Measurements from ENCODE around the gene AMIGO1.

The AMIGO1 gene, protein sequence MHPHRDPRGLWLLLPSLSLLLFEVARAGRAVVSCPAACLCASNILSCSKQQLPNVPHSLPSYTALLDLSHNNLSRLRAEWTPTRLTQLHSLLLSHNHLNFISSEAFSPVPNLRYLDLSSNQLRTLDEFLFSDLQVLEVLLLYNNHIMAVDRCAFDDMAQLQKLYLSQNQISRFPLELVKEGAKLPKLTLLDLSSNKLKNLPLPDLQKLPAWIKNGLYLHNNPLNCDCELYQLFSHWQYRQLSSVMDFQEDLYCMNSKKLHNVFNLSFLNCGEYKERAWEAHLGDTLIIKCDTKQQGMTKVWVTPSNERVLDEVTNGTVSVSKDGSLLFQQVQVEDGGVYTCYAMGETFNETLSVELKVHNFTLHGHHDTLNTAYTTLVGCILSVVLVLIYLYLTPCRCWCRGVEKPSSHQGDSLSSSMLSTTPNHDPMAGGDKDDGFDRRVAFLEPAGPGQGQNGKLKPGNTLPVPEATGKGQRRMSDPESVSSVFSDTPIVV

DNA sequence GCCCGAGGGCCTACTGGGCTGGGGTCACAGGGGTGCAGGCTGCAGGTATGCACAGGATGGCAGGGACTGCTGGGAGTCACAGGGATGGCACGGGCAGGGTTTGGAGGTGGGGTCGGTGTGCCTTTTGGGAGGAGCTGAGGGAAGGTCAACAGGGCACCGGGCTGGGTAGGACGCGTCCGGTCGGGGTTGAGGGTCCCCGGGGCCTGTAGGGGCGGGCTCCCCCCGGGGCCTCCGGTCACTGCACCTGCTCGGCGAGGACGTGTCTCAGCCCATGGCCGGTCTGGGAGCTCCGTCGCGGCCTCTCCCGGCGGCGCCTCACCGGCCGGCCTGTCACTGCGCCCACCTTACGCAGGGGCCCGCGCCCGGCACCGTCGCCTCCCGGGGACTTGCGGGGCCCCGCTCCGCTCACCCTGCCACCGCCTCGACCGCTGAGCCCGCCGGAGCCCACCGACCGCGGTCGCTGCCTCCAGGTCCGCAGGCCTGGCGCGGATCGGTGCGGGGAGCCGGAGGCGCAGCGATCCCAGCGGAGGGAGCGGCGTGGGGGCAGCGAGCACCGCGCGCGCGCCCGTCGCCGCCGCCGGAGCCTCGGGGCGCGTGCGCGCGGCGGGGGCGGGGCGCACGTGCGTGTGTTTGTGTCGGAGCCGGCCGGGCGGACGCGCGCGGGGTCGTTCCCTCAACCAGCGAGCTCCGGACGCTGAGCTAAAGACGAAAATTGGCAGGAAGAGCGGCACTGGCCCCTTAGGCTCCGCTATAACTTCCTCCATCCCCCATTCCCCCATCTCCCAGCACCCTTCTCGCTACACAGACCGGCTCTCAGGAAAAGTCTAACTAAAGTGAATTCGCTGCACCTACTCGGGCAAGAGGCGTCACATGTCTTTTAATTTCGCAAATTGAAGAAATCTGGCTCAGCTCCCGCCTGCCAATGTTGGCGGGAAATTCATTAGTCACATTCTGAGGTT, at the start of gene AMIGO1:
TSS of gene AMIGO1 (minus strand) at position 552 of the 959 bp plus-strand sequence. CDS start 815 bp downstream, outside the sequence.
- DNase-seq (ENCODE audit: low read depth): no peak

DNA sequence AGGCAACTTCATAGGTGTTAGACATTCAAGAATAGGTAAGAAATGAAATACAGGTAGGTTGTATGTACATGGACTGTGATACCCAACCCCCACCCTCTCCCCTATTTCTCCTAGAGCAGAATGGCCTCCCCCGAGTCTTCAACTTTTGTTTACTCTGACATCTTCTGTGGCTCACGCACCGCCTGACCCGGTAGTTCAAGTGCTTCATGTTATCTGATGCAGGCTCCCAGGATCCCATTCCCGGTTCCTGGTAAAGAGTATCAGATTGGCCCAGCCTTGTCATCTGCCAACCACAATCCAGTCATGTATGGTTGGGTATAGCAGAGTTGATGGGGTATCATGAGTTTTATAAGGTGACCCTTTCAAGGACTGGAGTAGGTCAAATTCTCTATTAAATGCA, 48.0 kb upstream of the AMIGO1 start:
- no peak for DNase-seq (ENCODE audit: low read depth)

DNA sequence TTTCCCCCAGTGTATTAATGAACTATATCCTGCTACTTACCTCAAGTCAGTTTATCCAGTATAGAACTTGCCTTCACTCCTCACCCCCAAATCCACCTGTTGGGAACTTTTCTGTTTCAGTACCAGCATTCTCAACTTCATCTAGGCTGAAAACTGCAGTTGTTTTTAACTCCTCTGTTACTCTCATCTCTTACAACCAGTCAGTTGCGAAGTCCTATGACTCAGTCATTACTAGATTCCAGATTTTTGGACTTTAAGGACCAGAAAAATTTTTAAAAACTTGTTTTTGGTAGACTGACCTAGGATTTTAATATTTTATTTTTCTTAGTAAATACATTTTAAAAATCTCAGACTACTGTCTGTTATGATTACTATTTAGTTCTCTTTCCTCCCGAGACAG, 47.0 kb upstream of the AMIGO1 start:
- no peak for DNase-seq (ENCODE audit: low read depth)

DNA sequence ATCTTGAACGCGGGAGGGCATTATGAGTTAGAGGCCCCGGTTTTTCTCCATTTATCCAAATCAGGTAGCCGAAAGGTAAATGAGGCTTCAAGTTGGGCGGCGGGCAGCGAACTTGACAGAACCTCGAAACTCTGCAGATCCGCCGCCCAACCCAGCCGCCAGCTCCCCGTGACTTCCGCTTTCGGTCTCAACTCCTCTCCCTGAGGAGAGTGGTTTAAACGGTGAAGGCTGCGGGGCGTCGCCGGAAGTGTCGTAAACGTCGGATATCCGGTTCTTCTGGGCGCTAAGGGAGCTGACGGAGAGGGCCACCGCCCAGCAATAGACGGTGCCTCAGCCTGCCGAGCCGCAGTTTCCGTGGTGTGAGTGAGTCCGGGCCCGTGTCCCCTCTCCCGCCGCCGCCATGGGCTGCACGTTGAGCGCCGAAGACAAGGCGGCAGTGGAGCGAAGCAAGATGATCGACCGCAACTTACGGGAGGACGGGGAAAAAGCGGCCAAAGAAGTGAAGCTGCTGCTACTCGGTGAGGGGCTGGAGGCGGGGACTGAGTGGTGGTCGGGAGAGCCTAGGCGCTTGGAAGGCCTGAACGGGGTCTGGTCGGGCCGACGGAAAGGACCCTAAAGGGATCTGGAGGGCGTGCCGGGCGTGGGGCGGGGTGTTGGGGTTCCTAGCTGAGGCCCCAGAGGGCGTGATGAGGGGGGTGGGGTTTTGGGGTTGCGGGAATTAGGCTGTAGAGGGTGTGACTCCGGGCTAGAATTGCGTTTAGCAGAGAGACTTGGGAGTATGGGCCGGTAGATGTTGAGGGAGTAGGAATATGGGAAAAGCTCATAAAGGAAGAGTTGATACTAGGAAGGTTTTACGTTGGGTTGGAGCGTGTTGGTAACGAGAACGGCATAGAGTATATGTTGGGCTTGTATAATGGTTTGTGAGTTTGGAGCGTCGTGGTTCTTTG, 39.1 kb upstream of the AMIGO1 start, which contains the start of gene GNAI3:
TSS of gene GNAI3 (plus strand) at position 295 of the 947 bp plus-strand sequence. CDS start at position 401, 106 bp downstream.
- peak; percentile 93 for DNase-seq (ENCODE audit: low read depth)

DNA sequence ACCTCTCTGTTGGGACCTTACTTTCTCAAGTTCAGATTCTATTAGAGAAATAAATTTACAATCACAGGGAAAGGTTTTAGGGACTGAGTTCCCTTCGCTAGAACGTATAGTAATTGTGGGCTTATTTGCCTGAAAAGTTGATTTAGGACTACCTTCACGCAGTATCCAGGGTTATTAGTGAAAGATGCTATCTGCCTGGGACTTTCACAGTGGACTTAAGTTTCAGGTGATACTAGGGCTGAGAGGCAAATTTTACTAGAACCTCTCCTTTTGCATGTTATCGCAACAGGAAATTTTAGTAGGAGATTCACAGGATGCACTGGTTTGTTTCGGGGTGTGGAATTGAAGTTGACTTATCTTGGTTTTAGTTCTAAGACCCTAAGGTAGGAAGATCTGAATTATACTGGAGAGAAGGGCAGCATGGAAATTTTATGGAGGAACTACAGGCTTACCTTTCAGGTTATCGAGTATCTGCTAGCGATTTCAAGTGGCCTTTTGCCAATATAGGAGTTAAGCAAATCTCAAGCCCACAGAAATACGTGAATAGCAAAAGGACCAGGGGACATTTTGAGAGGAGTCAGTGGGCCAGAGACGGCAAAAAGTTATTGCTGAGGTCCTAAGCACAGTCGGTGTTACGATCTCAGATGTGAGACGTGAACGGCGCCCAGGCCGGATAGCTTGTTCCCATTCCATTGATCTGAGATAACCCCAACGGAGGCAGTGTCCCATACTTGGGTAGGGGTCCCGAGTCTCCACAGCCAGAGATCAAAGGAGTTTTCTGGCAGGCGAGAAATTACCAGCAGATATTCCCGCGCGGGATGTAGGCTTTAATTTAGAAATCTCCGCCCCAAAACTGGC, 38.2 kb upstream of the AMIGO1 start:
- DNase-seq (ENCODE audit: low read depth): no peak

DNA sequence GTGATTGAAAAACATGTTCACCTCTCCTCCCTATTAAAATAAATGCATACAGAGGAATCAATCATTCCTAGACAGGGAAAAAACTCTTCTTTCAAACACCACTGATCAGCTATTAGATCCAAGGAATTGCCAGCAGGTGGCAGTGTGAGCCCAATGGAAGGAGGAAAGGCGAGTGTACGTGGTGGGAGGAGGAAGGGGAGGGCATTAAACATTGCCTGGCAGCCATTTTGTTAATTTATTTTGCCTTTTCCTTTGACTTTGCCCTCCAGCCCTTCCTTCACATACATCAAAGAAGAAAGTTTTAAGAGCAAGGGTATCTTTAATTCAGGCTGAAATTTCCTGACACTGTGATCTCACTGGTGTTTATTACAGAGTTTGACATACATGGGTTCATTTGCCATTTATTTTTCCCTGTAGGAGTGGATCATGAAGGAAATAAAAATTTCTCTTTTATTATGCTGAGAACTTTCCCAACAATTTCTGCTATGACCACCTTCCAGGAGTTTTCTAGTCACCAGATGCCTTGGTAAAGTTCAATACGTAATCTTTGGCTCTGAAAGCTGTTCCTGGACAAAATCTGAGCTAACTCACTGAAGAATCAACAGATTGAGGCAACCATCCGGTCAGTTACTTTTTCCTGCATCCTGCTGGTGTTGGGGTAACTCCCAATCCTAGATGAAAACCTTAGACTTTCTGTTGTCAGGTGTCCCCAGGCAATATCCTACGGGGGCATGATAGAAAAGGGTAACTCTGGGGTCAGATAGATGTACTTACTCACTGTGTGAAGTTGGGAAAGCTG, 37.0 kb upstream of the AMIGO1 start:
- peak; percentile 71 for DNase-seq (ENCODE audit: low read depth)

DNA sequence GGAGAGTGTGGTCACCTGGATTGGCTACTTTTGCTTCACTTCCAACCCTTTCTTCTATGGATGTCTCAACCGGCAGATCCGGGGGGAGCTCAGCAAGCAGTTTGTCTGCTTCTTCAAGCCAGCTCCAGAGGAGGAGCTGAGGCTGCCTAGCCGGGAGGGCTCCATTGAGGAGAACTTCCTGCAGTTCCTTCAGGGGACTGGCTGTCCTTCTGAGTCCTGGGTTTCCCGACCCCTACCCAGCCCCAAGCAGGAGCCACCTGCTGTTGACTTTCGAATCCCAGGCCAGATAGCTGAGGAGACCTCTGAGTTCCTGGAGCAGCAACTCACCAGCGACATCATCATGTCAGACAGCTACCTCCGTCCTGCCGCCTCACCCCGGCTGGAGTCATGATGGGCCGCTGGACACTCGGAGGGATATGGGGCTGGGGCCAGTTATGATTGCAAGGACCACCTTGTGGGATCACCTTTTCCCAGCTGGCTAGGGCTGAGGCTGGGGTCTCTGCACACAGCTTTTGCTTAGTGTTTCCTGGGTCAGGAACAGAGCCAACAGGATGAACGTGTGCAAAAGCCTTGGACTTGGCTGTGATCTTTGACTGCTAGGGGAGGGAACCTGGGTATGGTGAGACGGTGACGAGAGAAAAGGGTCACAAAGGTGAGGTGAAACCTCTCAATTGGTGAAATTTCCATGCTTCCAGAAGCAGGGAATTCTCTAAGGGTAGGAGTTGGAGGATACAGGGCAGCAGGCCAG, 34.6 kb upstream of the AMIGO1 start:
- no peak for DNase-seq (ENCODE audit: low read depth)

DNA sequence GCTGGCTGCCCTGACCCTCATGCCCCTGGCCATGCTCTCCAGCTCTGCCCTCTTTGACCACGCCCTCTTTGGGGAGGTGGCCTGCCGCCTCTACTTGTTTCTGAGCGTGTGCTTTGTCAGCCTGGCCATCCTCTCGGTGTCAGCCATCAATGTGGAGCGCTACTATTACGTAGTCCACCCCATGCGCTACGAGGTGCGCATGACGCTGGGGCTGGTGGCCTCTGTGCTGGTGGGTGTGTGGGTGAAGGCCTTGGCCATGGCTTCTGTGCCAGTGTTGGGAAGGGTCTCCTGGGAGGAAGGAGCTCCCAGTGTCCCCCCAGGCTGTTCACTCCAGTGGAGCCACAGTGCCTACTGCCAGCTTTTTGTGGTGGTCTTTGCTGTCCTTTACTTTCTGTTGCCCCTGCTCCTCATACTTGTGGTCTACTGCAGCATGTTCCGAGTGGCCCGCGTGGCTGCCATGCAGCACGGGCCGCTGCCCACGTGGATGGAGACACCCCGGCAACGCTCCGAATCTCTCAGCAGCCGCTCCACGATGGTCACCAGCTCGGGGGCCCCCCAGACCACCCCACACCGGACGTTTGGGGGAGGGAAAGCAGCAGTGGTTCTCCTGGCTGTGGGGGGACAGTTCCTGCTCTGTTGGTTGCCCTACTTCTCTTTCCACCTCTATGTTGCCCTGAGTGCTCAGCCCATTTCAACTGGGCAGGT, 33.9 kb upstream of the AMIGO1 start:
- no peak for DNase-seq (ENCODE audit: low read depth)

DNA sequence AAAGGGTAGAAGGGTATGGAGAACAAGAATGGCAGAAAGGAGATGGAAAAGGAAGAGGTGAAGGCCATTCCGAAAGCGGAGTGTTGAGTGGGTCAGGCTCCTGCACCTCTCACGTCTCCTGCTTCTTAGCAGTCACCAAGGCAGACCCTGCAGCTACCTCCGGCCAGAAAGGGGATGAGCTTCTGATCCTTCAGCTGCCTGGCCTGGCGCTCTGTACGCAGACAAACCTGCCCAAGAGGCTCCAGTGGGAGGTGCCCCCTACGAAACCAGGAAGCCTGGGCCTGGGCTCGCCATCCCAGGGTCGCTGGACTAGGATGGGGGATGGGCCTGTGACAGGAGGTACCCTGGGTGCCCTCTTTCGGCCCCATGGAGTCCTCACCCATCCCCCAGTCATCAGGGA, 33.1 kb upstream of the AMIGO1 start:
- no peak for DNase-seq (ENCODE audit: low read depth)

DNA sequence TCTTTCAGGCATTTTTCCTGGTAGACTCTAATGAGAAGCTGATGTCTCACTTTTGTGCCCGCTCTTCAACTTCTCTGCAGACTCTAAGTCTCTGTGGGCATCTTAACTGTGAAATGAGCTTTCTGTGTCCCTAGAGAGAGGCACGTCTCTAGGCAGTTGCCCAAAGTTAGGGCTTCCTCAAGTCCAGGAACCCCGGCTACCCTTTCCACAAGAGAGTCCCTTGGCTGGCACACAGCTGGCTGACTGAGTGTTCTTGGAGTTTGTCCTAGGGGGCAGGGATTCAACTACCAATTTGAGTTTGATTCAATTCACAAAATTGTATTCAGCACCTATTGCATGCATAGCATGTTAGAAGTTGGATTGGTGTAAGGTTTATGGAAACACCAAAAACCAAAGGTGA, 31.6 kb upstream of the AMIGO1 start:
- no peak for DNase-seq (ENCODE audit: low read depth)

DNA sequence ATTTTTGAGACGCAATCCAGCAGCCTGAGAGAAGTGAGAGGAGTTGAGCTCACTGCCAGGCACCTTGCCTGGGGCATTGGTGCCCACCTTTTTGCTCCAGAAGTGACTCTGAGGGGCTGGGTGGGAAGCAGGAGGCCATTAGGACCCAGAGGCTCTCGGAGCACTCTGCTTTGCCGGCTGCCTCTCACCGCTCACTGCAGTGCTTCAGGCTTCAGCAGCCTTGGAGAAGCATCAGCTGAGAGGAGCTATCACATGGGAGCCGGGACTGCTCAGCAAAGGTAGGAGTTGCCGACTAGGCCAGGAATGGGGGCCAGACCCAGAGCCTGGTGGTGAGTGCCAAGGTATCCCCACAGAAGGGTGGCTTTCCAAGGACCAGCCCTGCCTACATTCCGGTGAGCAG, 30.1 kb upstream of the AMIGO1 start, which contains the start of gene GPR61:
TSS of gene GPR61 (plus strand) at position 197 of the 400 bp plus-strand sequence. CDS start 3,151 bp downstream, outside the sequence.
- DNase-seq (ENCODE audit: low read depth): no peak

DNA sequence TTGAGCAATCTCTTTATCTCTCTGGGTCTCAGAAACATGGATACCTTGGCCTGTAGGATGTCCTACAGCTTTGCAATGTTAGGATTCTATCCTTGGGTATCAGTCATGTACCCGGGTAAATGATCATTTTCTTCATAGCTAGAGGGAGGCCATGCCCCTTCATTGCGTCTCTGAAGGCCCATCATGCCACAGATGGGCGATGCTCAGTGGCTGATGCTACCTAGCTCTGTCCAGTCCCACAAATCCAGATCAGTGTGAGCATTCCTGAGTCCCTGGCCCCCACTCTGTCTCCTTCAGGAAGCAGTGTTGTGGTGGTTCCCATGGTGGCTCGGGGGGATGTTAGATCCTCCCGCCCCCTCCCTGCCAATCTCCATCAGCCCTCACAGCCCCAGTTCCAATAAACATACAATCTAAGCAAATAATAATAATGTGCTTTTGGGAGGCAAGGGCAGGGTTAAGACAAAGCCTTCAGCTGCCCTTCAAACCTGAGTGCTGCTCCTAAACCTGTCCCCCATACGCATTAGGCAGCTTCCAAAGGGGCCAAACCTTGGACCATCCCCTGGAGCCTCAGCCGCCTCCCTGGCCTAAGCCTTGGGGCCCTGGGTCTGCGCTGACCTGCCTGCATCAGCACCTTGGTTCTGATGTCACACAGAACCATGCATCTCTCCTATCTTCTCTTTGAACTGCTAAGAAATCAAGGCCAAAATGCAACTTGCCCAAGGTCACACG, 29.5 kb upstream of the AMIGO1 start:
- DNase-seq (ENCODE audit: low read depth): no peak

DNA sequence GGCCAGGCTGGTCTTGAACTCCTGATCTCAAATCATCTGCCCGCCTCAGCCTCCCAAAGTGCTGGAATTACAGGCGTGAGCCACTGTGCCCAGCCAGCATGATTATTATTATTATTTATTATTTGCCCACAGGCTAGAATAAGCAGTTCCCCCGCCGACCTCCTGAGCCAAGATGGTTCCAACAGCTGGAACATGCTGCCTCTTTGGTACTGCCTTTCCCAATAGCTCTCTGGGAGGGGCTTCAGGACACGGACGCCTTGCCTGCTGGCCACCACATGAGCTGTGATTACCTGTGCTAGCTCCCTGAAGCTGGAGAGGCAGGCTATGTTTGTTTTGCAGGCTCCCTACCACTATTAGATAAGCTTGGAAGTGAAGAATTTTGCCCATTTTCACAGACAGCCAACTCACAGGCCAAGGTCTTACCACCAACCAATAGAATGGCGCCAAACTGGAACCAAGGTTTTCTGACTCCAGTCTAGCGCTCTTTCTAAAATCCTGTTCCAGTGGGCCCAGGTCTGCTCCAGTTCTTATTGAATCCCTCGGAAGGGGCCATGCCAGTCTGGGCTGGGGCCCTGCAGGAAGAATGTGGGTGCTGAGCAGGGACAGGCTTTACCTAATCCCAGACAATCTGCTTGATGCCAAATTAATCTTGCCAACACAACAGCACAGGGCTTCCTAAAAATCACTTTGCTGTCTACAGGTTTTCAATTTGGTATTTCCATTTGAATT, 28.1 kb upstream of the AMIGO1 start:
- no peak for DNase-seq (ENCODE audit: low read depth)

DNA sequence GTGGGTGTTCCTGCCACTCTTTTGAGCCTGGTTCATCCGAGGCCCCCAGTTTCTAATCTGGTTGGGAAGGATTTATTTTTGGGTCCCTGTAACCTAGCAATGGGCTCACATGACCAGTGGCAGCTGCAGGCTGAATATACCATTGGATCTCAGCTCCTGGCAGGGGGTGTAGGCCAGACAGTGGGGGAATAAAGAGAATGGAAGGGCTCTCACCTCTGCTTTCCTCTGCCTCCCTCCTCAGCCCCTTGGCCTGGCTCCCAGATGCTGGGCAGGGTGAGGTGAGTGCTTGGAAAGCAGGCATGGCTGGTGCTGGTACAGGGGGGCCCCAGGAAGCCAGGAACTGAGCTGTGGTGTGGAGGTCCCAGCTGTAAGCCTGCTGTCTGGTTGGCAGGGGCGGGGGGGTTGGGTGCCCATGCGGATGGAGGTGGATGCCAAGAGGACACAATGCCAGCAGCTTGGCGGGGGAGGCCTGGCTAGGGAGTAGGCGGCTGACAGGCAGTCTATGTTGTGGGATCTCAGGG, 26.5 kb upstream of the AMIGO1 start:
- no peak for DNase-seq (ENCODE audit: low read depth)

DNA sequence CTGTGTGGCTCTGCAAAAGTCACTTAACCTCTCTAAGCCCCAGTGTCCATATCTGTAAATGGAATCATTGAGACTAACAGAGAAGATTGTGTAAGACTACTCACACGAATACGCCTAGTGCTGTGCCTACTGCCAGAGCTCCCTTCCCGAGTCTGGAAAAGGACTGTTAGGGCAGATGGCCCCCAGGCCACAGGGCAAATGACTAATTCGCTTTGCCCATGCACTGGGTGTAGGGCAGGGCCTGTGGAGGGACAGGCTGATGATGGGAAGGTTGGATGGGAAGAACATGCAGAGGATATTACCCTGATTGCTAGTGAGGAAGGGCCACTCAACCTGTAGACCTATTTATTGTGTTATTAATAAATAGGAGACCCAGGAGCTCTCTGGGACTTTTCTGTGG, 26.0 kb upstream of the AMIGO1 start:
- no peak for DNase-seq (ENCODE audit: low read depth)

DNA sequence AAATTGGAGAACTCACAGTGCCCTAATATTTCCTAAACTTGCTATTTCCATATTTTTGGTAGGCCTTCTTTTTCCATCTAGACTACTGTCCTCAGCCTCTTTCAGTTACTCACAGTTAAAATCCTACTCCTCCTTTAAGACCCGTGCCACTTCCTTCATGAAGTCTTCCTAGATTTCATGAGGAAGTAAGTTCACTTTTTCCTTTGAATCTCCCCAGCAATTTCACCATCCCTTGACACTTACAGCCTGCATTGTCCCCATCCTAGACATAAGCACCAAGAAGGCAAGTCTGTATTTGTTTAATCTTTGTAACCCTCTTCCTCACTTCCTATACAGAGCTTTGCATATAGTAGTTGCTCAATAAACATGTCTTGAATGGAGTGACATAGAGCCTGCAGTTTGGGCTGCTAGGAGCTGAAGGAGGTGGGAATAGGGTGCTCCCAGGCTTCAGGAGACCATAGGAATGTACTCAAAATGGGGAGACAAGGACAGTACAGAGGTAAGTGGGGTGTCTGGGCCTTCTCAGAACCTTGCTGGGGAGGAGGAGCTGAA, 24.9 kb upstream of the AMIGO1 start:
- DNase-seq (ENCODE audit: low read depth): no peak

Data from GM04504 (cell line).